Hematopoietic multipotent progenitor cell treated with erythropoietin and hydrocortisone succinate and interleukin-3 and kit ligand, for 8 days (in vitro differentiated cells): ENCODE measurements around the gene FBXL20.
"Not testable (repeated sequence)": the region's sequence is repeated elsewhere in the genome, so short reads cannot be mapped to it uniquely, and the experiment has no call there.

ENCODE experiments used
- DNase-seq: peaks from one replicate; pipeline ENCODE4 v3.0.0-alpha.2; 2015

The FBXL20 gene

GRCh38 chr17:39325528-39326240 lies 75.7 kb downstream of the FBXL20 start:
- DNase-seq = peak; percentile 54

DNA sequence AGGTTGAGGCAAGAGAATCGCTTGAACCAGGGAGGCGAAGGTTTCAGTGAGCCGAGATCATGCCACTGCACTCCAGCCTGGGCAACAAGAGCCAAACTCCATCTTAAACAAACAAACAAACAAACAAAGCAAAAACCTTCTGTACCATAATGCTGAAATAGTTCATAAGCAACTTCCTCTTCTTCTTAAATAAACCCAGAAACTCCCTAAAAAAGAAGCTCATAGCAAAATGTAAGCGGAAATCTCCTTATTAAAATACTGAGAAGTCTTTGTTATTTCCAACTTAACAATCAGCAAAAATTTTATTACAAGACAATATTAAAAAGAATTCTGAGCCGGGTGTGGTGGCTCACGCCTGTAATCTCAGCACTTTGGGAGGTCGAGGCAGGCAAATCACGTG lies 82.8 kb downstream of the FBXL20 start:
- no peak for DNase-seq

- DNase-seq = no peak
These were observed 94.8 kb downstream of the FBXL20 start for GRCh38 chr17:39306509-39307212.

GRCh38 chr17:39305978-39306377 lies 95.4 kb downstream of the FBXL20 start:
- DNase-seq = no peak

- DNase-seq = no peak
These were observed 97.2 kb downstream of the FBXL20 start for GRCh38 chr17:39304188-39304587.

DNA sequence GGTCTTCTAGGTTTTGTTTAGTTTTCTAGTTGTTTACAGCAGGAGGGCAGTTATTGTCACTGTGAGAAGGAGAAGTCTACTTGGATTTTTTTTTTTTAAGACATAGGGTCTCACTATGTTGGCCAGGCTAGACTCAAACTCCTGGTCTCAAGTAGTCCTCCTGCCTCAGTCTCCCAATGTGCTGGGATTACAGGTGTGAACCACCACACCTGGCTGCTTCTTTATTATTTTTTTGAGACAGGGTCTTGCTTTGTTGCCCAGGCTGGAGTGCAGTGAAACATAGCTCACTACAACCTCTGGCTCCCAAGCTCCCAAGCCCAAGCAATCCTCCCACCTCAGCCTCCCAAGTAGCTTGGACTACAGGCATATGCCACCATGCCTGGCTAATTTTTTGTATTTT lies 107.4 kb downstream of the FBXL20 start:
- DNase-seq = no peak

DNA sequence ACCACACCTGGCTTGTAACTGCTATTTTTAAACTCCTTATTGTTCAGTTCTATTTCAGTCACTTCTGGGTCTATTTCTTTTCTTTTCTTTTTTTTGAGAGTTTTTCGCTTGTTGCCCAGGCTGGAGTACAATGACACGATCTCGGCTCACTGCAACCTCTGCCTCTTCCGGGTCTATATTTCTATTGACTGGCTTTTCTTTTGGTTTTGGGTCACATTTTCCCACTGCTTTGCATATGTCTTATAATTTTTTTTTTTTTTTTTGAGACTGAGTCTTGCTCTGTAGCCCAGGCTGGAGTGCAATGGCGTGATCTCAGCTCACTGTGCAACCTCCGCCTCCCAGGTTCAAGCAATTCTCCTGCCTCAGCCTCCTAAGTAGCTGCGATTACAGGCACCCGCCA lies 108.9 kb downstream of the FBXL20 start:
- not testable (repeated sequence) for DNase-seq

GRCh38 chr17:39286513-39286912 lies 114.9 kb downstream of the FBXL20 start:
- not testable (repeated sequence) for DNase-seq

GRCh38 chr17:39284685-39285084 lies 116.7 kb downstream of the FBXL20 start:
- DNase-seq = no peak

DNA sequence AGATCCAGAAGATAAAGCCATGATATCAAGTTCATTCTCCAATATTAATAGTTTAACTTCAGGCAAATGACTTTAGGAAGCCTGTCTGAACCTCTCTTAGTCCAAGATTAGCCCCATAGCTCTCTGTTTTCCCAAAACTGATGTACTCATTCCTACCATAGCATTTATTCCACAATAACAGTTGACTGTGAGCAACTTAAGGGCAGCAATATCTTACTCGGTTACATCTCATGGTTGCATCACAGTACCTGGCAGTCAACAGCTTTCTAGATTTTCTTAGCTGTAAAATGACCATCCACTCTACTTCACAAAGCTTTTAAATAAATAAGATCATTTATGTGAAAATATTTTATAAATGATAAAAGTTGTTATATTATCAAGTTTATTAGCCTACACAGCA lies 117.5 kb downstream of the FBXL20 start:
- DNase-seq = no peak

GRCh38 chr17:39283098-39283497 lies 118.3 kb downstream of the FBXL20 start:
- no peak for DNase-seq

DNA sequence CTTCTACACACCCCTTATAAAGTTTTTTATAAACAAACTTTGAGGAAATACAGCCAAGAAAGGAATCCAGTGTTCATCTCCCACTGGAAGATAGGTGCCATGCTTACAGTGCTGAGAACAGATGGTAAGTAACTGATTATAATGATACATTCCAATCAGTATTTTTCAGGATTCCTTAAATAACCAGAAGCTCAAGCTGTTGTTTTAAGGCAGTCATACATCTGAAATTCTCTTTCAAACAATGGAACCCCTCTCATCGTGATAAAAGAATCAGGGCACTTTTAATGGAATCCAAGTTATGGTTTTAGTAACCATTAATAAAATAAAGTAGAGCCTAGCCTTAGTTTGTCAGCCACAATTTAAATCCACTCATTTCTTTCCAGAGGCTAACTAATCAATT lies 119.6 kb downstream of the FBXL20 start:
- DNase-seq = peak; percentile 12

- DNase-seq = not testable (repeated sequence)
These were observed 123.2 kb downstream of the FBXL20 start for GRCh38 chr17:39278246-39278645.

GRCh38 chr17:39277110-39277509 lies 124.3 kb downstream of the FBXL20 start:
- no peak for DNase-seq

- DNase-seq = no peak
These were observed 125.3 kb downstream of the FBXL20 start for GRCh38 chr17:39276113-39276512.

- DNase-seq = no peak
These were observed 129.9 kb downstream of the FBXL20 start for GRCh38 chr17:39271546-39271945.

DNA sequence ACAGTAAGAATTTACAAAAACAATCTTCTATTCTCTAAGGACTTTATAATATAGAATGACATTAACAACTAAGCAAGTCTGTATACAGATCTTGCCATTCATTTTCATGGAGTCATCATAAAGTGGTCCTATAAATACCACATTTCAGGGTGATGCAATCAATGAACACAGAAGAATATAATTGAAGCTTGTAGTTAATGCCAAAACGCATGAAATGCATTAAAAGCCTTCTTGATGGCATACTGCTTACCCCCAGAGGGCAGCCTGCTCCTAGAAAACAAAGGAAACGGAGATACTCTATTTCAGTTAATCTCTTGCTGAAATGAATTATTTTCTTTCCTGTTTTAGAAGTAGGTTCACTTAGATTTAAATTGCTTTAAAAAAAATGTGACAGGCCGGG lies 130.5 kb downstream of the FBXL20 start:
- DNase-seq = peak; percentile 59

GRCh38 chr17:39264119-39264518 lies 137.3 kb downstream of the FBXL20 start:
- no peak for DNase-seq

GRCh38 chr17:39261286-39261685 lies 140.1 kb downstream of the FBXL20 start:
- peak; percentile 45 for DNase-seq

DNA sequence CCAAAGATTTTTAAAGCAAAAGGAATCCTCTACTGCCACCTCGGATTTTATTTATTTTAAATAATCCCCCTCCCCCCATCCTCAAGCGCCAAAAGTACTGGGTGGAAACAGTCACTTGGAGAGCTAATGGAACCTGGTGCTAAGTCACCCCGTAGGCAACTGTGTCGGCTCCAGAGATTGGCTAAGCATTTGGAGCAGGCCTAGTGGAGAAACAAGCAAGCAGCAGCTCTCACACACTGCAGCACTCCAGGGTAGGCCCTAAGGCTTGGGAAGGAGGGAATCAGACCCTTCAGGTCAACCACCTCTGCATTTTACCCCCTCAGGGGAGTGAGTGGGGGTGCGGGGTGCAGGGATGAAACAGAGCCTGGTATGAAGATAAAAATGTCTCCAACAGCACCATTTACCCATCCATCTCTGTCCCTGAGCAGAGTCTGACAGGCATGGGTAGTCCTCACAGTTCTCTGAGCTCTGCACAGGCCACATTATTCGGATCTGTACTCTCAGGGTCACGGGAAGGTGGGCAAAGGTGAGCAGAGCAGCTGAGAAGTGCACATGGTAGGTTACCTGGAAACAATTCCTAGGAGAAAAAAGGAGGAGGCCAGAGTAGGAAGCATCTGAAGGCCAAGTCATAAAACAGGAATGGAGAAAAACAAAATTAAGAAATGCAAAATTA lies 148.5 kb downstream of the FBXL20 start:
- DNase-seq = no peak

- no peak for DNase-seq
These were observed 149.4 kb downstream of the FBXL20 start for GRCh38 chr17:39251997-39252396.

GRCh38 chr17:39250076-39250475 lies 151.3 kb downstream of the FBXL20 start:
- DNase-seq = not testable (repeated sequence)

- DNase-seq = no peak
These were observed 155.2 kb downstream of the FBXL20 start for GRCh38 chr17:39246274-39246673.
